ENCODE data around the gene SARNP. TPM values are rescaled to one million over a fixed set of nuclear protein-coding genes. Genes with fewer than 3 reads are reported as not detected.

SARNP gene
- total and polyA plus RNA-seq, 10 of the 15 experiments (the other 5 are each of a cell fraction or from before 2014, with no cell fraction given): 77.6 to 445 (median 188) TPM

DNA sequence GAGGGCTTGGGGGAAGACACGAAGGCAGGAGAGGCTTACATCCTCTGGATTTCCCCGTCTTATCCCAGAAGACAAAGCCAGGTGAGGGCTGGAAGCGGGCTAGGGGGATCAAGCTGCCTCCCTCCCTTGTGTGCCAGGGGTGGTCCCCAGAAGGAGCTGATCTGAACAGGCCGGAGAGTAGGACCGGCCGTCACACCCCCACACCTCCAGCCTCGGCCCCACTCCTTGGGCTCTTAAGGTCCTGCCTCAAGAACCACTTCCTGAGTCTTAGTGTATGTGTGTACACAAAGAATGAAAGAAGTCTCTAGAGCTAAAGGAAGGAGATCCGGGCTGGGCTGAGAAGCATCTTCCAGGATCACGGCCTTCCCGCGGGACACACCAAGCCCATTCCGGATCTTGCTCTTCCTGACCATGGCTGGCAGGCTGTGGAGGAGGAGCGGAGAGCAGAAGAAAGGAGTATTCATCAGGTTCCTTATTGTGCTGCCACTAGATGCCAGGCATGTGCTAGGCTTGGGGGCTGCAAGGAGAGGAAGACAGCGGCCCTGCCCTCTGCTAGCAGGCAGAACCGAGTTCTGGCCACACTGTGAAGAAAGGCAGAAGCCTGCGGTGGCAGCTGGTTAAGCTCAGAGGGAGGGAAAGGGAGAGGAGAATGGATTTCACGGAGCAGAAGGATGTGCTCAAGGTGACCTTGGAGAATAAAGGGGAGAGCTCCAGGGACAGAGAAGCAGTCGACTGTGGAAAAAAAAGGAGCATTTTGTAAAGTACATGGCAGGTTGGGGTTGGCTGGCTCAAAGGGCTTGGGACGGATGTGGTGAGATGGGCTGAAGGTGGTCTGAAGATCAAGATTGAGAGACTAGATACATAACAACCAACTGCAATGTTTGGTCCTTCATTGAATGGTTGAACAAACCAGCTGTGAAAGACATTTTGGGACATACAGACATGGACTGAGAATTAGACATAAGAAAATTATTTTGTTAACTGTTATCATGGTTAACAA is 87.4 kb downstream of the SARNP start (continued):
- TF ChIP-seq ZNF592 (IDR thresholded peaks at IDR 0.05) (no peak), WRNIP1 (IDR thresholded peaks at IDR 0.05; ENCODE audit: borderline replicate concordance, low read depth, low read length) (no peak), RFX5 (IDR thresholded peaks at IDR 0.05; ENCODE audit: low read depth, low read length) (no peak), RUNX3 (IDR thresholded peaks at IDR 0.05; ENCODE audit: low read length) (peak; percentile 34; the same call in 1 of the 2 replicates), CTCF (IDR thresholded peaks at IDR 0.05 in 2 of 3, conservative IDR thresholded peaks at IDR 0.05 in 1 of 3; ENCODE audit: control insufficient read depth in 2 of 3, extremely low read depth in 1 of 3, insufficient read depth in 1 of 3, low read depth in 3 of 3, low read length in 3 of 3) (peak in 1 of 3 experiments; percentile 22; a peak in 1 of 6 replicates), HDAC2 (IDR thresholded peaks at IDR 0.05) (no peak), ZBED1 (IDR thresholded peaks at IDR 0.05; ENCODE audit: borderline replicate concordance) (no peak), ZBTB33 (IDR thresholded peaks at IDR 0.05) (no peak), CREB1 (IDR thresholded peaks at IDR 0.05; ENCODE audit: low read depth) (no peak)
- TF ChIP-seq, protein P1, sequence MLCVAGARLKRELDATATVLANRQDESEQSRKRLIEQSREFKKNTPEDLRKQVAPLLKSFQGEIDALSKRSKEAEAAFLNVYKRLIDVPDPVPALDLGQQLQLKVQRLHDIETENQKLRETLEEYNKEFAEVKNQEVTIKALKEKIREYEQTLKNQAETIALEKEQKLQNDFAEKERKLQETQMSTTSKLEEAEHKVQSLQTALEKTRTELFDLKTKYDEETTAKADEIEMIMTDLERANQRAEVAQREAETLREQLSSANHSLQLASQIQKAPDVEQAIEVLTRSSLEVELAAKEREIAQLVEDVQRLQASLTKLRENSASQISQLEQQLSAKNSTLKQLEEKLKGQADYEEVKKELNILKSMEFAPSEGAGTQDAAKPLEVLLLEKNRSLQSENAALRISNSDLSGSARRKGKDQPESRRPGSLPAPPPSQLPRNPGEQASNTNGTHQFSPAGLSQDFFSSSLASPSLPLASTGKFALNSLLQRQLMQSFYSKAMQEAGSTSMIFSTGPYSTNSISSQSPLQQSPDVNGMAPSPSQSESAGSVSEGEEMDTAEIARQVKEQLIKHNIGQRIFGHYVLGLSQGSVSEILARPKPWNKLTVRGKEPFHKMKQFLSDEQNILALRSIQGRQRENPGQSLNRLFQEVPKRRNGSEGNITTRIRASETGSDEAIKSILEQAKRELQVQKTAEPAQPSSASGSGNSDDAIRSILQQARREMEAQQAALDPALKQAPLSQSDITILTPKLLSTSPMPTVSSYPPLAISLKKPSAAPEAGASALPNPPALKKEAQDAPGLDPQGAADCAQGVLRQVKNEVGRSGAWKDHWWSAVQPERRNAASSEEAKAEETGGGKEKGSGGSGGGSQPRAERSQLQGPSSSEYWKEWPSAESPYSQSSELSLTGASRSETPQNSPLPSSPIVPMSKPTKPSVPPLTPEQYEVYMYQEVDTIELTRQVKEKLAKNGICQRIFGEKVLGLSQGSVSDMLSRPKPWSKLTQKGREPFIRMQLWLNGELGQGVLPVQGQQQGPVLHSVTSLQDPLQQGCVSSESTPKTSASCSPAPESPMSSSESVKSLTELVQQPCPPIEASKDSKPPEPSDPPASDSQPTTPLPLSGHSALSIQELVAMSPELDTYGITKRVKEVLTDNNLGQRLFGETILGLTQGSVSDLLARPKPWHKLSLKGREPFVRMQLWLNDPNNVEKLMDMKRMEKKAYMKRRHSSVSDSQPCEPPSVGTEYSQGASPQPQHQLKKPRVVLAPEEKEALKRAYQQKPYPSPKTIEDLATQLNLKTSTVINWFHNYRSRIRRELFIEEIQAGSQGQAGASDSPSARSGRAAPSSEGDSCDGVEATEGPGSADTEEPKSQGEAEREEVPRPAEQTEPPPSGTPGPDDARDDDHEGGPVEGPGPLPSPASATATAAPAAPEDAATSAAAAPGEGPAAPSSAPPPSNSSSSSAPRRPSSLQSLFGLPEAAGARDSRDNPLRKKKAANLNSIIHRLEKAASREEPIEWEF (IDR thresholded peaks at IDR 0.05; ENCODE audit: insufficient replicate concordance, low read depth, low read length): no peak
- TF ChIP-seq, protein P2, sequence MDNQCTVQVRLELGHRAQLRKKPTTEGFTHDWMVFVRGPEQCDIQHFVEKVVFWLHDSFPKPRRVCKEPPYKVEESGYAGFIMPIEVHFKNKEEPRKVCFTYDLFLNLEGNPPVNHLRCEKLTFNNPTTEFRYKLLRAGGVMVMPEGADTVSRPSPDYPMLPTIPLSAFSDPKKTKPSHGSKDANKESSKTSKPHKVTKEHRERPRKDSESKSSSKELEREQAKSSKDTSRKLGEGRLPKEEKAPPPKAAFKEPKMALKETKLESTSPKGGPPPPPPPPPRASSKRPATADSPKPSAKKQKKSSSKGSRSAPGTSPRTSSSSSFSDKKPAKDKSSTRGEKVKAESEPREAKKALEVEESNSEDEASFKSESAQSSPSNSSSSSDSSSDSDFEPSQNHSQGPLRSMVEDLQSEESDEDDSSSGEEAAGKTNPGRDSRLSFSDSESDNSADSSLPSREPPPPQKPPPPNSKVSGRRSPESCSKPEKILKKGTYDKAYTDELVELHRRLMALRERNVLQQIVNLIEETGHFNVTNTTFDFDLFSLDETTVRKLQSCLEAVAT (IDR thresholded peaks at IDR 0.05): no peak

Data from GM12878 (cell line).